ENCODE results near the gene UTP11. TPM values are rescaled to one million over a fixed set of nuclear protein-coding genes. Genes with fewer than 3 reads are reported as not detected.
A peak's percentile ranks its signal among the peaks of the same experiment; 100 is the strongest.

UTP11 gene
- total and polyA plus RNA-seq, 2 donors (not counting 3 experiments of a cell fraction or from before 2014, with no cell fraction given): 20.1 to 54.1 TPM

DNA sequence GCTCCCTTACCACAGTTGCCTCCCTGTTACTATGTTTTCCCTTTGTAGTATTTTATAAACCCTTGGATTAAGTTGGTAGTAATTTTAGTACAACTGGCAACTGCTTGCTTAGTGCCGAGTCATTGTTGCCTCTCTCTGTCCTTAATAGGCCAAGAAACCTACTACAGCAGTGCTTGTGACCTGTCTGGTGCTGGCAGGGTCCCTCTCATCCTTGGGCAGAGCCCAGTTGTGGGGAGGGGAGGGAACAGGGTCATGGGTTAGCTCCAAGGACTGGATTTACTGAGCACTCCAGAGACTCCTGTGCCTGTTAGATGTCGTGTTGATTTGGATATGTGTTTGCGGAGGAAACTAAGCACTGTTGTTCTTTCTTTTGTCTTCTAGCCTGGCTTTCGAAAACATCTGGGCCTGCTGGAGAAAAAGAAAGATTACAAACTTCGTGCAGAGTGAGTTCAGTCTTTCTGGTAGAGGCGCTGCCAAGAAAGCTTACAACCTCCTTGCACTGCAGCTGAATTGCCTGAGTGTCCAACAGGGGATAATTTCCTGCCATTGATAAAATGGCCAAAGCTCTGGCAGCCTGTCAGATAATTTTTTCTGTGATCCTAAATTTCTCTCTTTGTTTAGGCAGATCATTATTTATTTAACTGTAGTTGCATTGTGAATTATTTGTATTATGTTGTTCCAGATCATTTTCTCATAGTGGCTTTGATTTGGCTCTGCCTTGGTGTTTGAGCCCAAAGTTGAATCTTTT lies 3.6 kb downstream of the UTP11 start:
- H3K79me2 ChIP-seq (ENCODE audit: control insufficient read depth, insufficient read depth, low read length): peaks cover 49% of the 10 kb centered on the region
- peak overlapping the region in 1 of 3 experiments; percentile 8 for H3K4me3 ChIP-seq (replicated peaks in 1 of 3; ENCODE audit: insufficient read depth in 1 of 3, low read depth in 1 of 3, low read length in 3 of 3)
- no TSS peak for BruUV-seq (replicated peaks)
- peaks cover 13 to 16% of the 10 kb centered on the region in 2 experiments for H3K36me3 ChIP-seq (ENCODE audit: control insufficient read depth in 2 of 2, extremely low read depth in 1 of 2, insufficient read depth in 2 of 2, low read length in 2 of 2)
- H3K9me1 ChIP-seq (replicated peaks; ENCODE audit: control insufficient read depth, extremely low read depth, insufficient read depth, low read length): no peaks in the 10 kb centered on the region
- no peaks in the 10 kb centered on the region for H3K27me3 ChIP-seq (ENCODE audit: control insufficient read depth in 2 of 2, insufficient read depth in 2 of 2, low read length in 2 of 2)
- peaks cover 39% of the 10 kb centered on the region for H3K4me1 ChIP-seq (ENCODE audit: control insufficient read depth, extremely low read depth, insufficient read depth, low read length)
- FAIRE-seq: peak; percentile 85
- H3K9me3 ChIP-seq (replicated peaks; ENCODE audit: control insufficient read depth, insufficient read depth, low read length): no peaks in the 10 kb centered on the region
- H2AFZ ChIP-seq (ENCODE audit: low read depth, low read length): no peak overlapping the region
- DNase-seq (ENCODE audit: low read depth, low spot score): peak; percentile 89
- peak overlapping the region; percentile 26 for H3K4me2 ChIP-seq (ENCODE audit: insufficient read depth, low read length)
- intact Hi-C loops (cut with micrococcal nuclease): loop anchor here (1.0 to 10.0 kb wide), 2 partner anchors 16 to 441 kb away; no protein-coding TSS in a partner anchor
- peak overlapping the region; percentile 81 for H3K27ac ChIP-seq (ENCODE audit: insufficient read depth, low read depth, low read length)
- H3K9ac ChIP-seq (replicated peaks; ENCODE audit: extremely low read depth, insufficient read depth, low read length): peak overlapping the region; percentile 65
- TF ChIP-seq MYC (IDR thresholded peaks at IDR 0.05; ENCODE audit: low read depth, low read length): no peak
- TF ChIP-seq POLR2AphosphoS5 (IDR thresholded peaks at IDR 0.05; ENCODE audit: insufficient read depth, low read depth, low read length): no peak
- TF ChIP-seq POLR2A (IDR thresholded peaks at IDR 0.05; ENCODE audit: low read depth, low read length): no peak
- no peak for TF ChIP-seq JUN (IDR thresholded peaks at IDR 0.05; ENCODE audit: borderline replicate concordance, insufficient read depth, insufficient read length, low read depth)
- TF ChIP-seq EZH2 (IDR thresholded peaks at IDR 0.05; ENCODE audit: borderline replicate concordance, low read depth, low read length, severe bottlenecking): no peak
- no peak for TF ChIP-seq GATA2 (IDR thresholded peaks at IDR 0.05; ENCODE audit: insufficient read depth, insufficient read length, low read depth, low read length)
- TF ChIP-seq, protein P1, sequence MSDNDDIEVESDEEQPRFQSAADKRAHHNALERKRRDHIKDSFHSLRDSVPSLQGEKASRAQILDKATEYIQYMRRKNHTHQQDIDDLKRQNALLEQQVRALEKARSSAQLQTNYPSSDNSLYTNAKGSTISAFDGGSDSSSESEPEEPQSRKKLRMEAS (IDR thresholded peaks at IDR 0.05; ENCODE audit: insufficient read depth, insufficient read length): no peak
- TF ChIP-seq FOS (IDR thresholded peaks at IDR 0.05; ENCODE audit: borderline replicate concordance, insufficient read depth, low read length): no peak
- TF ChIP-seq, protein P2, sequence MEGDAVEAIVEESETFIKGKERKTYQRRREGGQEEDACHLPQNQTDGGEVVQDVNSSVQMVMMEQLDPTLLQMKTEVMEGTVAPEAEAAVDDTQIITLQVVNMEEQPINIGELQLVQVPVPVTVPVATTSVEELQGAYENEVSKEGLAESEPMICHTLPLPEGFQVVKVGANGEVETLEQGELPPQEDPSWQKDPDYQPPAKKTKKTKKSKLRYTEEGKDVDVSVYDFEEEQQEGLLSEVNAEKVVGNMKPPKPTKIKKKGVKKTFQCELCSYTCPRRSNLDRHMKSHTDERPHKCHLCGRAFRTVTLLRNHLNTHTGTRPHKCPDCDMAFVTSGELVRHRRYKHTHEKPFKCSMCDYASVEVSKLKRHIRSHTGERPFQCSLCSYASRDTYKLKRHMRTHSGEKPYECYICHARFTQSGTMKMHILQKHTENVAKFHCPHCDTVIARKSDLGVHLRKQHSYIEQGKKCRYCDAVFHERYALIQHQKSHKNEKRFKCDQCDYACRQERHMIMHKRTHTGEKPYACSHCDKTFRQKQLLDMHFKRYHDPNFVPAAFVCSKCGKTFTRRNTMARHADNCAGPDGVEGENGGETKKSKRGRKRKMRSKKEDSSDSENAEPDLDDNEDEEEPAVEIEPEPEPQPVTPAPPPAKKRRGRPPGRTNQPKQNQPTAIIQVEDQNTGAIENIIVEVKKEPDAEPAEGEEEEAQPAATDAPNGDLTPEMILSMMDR (IDR thresholded peaks at IDR 0.05; ENCODE audit: extremely low read depth in 1 of 2, insufficient read depth in 1 of 2, low read depth in 1 of 2, low read length in 2 of 2): no peak
- dilution Hi-C loops (cut with MboI; ENCODE audit: extremely low pct_ligation_motif_present, low sequenced_read_pairs): no loop called here
- peaks cover 2% of the 10 kb centered on the region for H4K20me1 ChIP-seq (replicated peaks; ENCODE audit: control insufficient read depth, extremely low read depth, insufficient read depth, low read length)
- CTCF ChIA-PET: interaction anchor here (0.5 to 1.7 kb wide), 7 partner anchors 10 to 529 kb away, joined by 3 to 10 read pairs (median 3); partner anchors contain the start of genes FHL3 and SF3A3
- POLR2A ChIA-PET: interaction anchor here (1.5 kb wide), 1 partner anchor 16 kb away, joined by 10 read pairs; no protein-coding TSS in a partner anchor
